Measurements from ENCODE around the gene LMTK2.

DNA sequence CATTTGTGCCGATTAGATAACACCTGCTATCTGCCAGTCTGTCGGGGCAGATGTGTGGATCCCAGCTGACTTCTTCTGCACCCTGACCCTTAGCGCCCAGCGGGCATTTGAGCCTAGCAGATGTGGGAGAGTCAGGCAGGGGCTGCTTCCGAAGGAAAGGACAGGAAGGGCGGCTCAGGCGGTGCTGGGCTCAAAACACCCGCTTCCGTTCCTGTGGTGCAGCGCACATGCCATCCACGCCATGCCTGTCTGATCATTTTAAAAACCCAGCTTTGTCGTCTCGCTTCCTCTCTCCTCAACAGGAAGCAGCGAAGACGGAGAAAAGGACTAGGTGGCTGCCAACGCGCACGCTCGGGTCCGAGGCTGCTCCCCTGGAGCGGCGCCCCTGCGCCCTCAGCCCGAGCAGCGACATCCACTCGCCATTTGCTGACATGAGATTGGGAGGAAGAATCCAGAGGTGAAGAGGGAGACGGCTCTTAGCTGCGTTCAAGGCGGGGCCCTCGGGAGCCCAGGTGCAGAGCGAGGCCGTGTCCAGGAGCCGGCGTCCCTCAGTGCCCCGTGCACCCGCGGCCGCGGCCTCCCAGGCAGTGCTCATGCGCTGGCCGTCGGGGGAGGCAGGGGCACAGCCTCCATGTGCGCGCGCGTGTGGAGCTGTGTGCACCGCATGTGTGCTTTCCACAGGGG is 98.6 kb downstream of the LMTK2 start:
- no peak for TF ChIP-seq POLR2A (IDR thresholded peaks at IDR 0.05)
- TF ChIP-seq, protein P1, sequence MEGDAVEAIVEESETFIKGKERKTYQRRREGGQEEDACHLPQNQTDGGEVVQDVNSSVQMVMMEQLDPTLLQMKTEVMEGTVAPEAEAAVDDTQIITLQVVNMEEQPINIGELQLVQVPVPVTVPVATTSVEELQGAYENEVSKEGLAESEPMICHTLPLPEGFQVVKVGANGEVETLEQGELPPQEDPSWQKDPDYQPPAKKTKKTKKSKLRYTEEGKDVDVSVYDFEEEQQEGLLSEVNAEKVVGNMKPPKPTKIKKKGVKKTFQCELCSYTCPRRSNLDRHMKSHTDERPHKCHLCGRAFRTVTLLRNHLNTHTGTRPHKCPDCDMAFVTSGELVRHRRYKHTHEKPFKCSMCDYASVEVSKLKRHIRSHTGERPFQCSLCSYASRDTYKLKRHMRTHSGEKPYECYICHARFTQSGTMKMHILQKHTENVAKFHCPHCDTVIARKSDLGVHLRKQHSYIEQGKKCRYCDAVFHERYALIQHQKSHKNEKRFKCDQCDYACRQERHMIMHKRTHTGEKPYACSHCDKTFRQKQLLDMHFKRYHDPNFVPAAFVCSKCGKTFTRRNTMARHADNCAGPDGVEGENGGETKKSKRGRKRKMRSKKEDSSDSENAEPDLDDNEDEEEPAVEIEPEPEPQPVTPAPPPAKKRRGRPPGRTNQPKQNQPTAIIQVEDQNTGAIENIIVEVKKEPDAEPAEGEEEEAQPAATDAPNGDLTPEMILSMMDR (IDR thresholded peaks at IDR 0.05): no peak
- TF ChIP-seq POLR2AphosphoS5 (IDR thresholded peaks at IDR 0.05; ENCODE audit: insufficient read depth in 1 of 2, low read depth in 1 of 2): no peak
